Mesenchymal stem cell (in vitro differentiated cells and primary cell): Measurements from ENCODE around the gene REV1.

Experiments
- DNase-seq: peaks from one replicate; pipeline ENCODE4 v3.0.0-alpha.2; 2013
- H2AFZ ChIP-seq: one replicate; pipeline ENCODE4 v1.6.1; 2013; ENCODE audit warnings: low read depth, mild to moderate bottlenecking, control low read depth, inconsistent platforms, low read length, moderate library complexity
- H2AK5ac ChIP-seq: 2 replicates; pipeline ENCODE4 v1.6.1; 2013; ENCODE audit warnings: low read length, moderate library complexity, mild to moderate bottlenecking, inconsistent platforms; ENCODE audit not compliant: severe bottlenecking
- H2BK120ac ChIP-seq: one replicate; pipeline ENCODE4 v1.6.1; 2013; ENCODE audit warnings: low read depth, mild to moderate bottlenecking, inconsistent platforms, low read length, moderate library complexity
- H2BK12ac ChIP-seq, 2 experiments: one replicate each; pipeline ENCODE4 v1.6.1; 2013; ENCODE audit warnings: inconsistent platforms in 2 of 2, low read length in 2 of 2, mild to moderate bottlenecking in 2 of 2, moderate library complexity in 2 of 2, control low read depth in 1 of 2
- H2BK15ac ChIP-seq: one replicate; pipeline ENCODE4 v1.6.1; 2013; ENCODE audit warnings: mild to moderate bottlenecking, low read depth, inconsistent platforms; ENCODE audit not compliant: poor library complexity, severe bottlenecking
- H2BK5ac ChIP-seq: 2 replicates; pipeline ENCODE4 v1.6.1; 2013; ENCODE audit warnings: low read depth, mild to moderate bottlenecking, low read length, control low read depth, inconsistent platforms; ENCODE audit not compliant: poor library complexity, severe bottlenecking
- H3K14ac ChIP-seq, 2 experiments: one replicate each; pipeline ENCODE4 v1.6.1; 2013; ENCODE audit warnings: inconsistent platforms in 2 of 2, low read length in 2 of 2, control low read depth in 1 of 2, mild to moderate bottlenecking in 1 of 2, moderate library complexity in 1 of 2
- H3K18ac ChIP-seq, 2 experiments: one replicate each; pipeline ENCODE4 v1.6.1; 2013; ENCODE audit warnings: inconsistent platforms in 2 of 2, low read length in 2 of 2, control low read depth in 1 of 2, low read depth in 1 of 2, mild to moderate bottlenecking in 1 of 2
- H3K23ac ChIP-seq, 2 experiments: one replicate each; pipeline ENCODE4 v1.6.1; 2013; ENCODE audit warnings: inconsistent platforms in 2 of 2, low read length in 2 of 2, mild to moderate bottlenecking in 2 of 2, moderate library complexity in 2 of 2, control low read depth in 1 of 2
- H3K27ac ChIP-seq: 2 replicates; pipeline ENCODE4 v1.5.1; 2013; ENCODE audit warnings: mild to moderate bottlenecking, moderate library complexity, low read length, control low read depth, inconsistent platforms; ENCODE audit not compliant: poor library complexity, severe bottlenecking
- H3K27me3 ChIP-seq, 2 experiments: 2 replicates each; pipeline versions ENCODE4 v1.6.1 to v1.7.0; 2013; ENCODE audit warnings: low read length in 2 of 2, mild to moderate bottlenecking in 2 of 2, moderate library complexity in 2 of 2, control low read depth in 1 of 2, inconsistent platforms in 1 of 2; ENCODE audit not compliant: control insufficient read depth in 1 of 2, insufficient read depth in 1 of 2
- H3K36me3 ChIP-seq, 2 experiments: 2 replicates each; pipeline versions ENCODE4 v1.6.1 to v1.7.0; 2013; ENCODE audit warnings: low read length in 2 of 2, control low read depth in 1 of 2, inconsistent platforms in 1 of 2, low read depth in 1 of 2, mild to moderate bottlenecking in 1 of 2; ENCODE audit not compliant: insufficient read depth in 2 of 2, control insufficient read depth in 1 of 2
- H3K4ac ChIP-seq, 2 experiments: one replicate each; pipeline ENCODE4 v1.6.1; 2013; ENCODE audit warnings: inconsistent platforms in 2 of 2, low read length in 2 of 2, mild to moderate bottlenecking in 2 of 2, moderate library complexity in 2 of 2, control low read depth in 1 of 2, low read depth in 1 of 2
- H3K4me1 ChIP-seq: 2 replicates; pipeline ENCODE4 v1.6.1; 2013; ENCODE audit warnings: low read depth, low read length, control low read depth; ENCODE audit not compliant: control insufficient read depth, insufficient read depth
- H3K4me2 ChIP-seq: 2 replicates; pipeline ENCODE4 v1.6.1; 2013; ENCODE audit warnings: low read length, mild to moderate bottlenecking, inconsistent platforms; ENCODE audit not compliant: poor library complexity, severe bottlenecking
- H3K4me3 ChIP-seq, 2 experiments: 2 replicates each; pipeline versions ENCODE4 v1.5.1 to v1.7.0; 2013; ENCODE audit warnings: low read length in 2 of 2, mild to moderate bottlenecking in 2 of 2, control low read depth in 1 of 2, low read depth in 1 of 2; ENCODE audit not compliant: insufficient read depth in 1 of 2
- H3K79me1 ChIP-seq: replicated peaks from 2 replicates; pipeline ENCODE4 v1.6.1; 2013; ENCODE audit warnings: mild to moderate bottlenecking, control low read depth, low read length, inconsistent platforms; ENCODE audit not compliant: poor library complexity, severe bottlenecking
- H3K9ac ChIP-seq: 2 replicates; pipeline ENCODE4 v1.7.0; 2013; ENCODE audit warnings: mild to moderate bottlenecking, low read length, moderate library complexity
- H3K9me3 ChIP-seq: 2 replicates; pipeline ENCODE4 v1.7.0; 2013; ENCODE audit warnings: mild to moderate bottlenecking, low read length; ENCODE audit not compliant: control insufficient read depth
- H4K8ac ChIP-seq: one replicate; pipeline ENCODE4 v1.6.1; 2013; ENCODE audit warnings: inconsistent platforms, mild to moderate bottlenecking, low read length, moderate library complexity
- H4K91ac ChIP-seq: one replicate; pipeline ENCODE4 v1.6.1; 2013; ENCODE audit warnings: mild to moderate bottlenecking, low read length, inconsistent platforms
- WGBS: methylation state at CpG from one replicate; pipeline ENCODE4 v1.1.7; 2013; ENCODE audit warnings: mixed read lengths; 5-methylcytosine and 5-hydroxymethylcytosine counted together

REV1 gene

DNA sequence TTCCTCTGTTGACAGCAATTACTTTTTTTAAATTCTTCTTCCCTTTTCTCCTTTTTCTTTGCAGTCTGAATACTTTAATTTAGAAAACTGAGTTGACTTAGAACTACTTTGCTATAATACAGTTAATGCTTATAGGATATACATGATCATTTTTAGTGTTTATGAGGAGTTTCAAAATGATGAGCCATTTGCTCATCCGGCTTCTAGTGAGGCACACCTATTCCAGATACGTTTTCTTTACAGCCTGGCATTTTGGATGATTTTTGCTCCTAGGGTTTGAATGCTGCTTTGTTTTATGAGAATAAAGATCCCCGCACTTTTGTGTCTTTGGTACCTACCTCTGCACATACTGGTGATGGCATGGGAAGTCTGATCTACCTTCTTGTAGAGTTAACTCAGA is 99.9 kb downstream of the REV1 start:
- Histone ChIP-seq H2BK15ac (no peak overlapping the region), H3K14ac (no peak overlapping the region), H3K4ac (no peak overlapping the region), H3K18ac (no peak overlapping the region), H3K9me3 (no peaks in the 10 kb centered on the region), H3K79me1 (peaks cover 13% of the 10 kb centered on the region), H3K27ac (no peak overlapping the region), H4K8ac (no peak overlapping the region), H3K27me3 (no peaks in the 10 kb centered on the region), H2BK5ac (no peak overlapping the region), H2BK12ac (no peak overlapping the region), H2BK120ac (no peak overlapping the region), H3K4me3 (no peak overlapping the region), H3K23ac (no peak overlapping the region), H3K36me3 (peaks cover 7 to 60% of the 10 kb centered on the region in 2 experiments), H3K4me2 (no peak overlapping the region), H4K91ac (no peak overlapping the region), H2AFZ (no peak overlapping the region), H3K4me1 (no peaks in the 10 kb centered on the region), H2AK5ac (no peak overlapping the region), H3K9ac (no peak overlapping the region)
- no peak for DNase-seq
- WGBS: 91% methylated on average over 3 of the region's 3 CpGs

DNA sequence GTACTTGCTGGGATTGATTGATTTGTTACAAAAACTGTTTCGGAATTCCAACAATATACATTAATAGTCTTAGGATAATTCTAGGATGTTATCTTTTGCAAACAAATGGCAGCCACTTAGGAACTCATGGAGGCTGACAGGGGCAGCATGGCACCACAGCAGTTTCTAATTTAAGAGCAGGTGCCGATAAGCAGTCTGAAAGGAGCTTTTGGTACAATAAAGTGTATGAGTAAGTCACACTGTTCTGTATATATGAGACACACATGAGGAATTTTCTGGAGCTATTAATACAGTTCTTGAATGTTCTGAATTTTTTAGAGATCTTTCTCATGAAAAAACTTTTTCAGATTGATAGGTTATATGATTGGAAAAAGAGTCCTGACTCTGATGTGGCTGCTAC is 100.4 kb downstream of the REV1 start:
- Histone ChIP-seq H4K91ac (no peak overlapping the region), H3K9ac (no peak overlapping the region), H3K9me3 (no peaks in the 10 kb centered on the region), H2BK15ac (no peak overlapping the region), H2AK5ac (no peak overlapping the region), H2BK5ac (no peak overlapping the region), H3K4me2 (no peak overlapping the region), H3K79me1 (peaks cover 13% of the 10 kb centered on the region), H4K8ac (no peak overlapping the region), H3K27me3 (no peaks in the 10 kb centered on the region), H3K27ac (no peak overlapping the region), H3K4me1 (no peaks in the 10 kb centered on the region), H3K4me3 (no peak overlapping the region), H3K14ac (no peak overlapping the region), H3K4ac (no peak overlapping the region), H3K23ac (no peak overlapping the region), H3K36me3 (peaks cover 7 to 60% of the 10 kb centered on the region in 2 experiments), H2BK120ac (no peak overlapping the region), H2BK12ac (no peak overlapping the region), H2AFZ (no peak overlapping the region), H3K18ac (no peak overlapping the region)
- WGBS: 10% methylated on average over 1 of the region's 2 CpGs
- peak; percentile 36 for DNase-seq

DNA sequence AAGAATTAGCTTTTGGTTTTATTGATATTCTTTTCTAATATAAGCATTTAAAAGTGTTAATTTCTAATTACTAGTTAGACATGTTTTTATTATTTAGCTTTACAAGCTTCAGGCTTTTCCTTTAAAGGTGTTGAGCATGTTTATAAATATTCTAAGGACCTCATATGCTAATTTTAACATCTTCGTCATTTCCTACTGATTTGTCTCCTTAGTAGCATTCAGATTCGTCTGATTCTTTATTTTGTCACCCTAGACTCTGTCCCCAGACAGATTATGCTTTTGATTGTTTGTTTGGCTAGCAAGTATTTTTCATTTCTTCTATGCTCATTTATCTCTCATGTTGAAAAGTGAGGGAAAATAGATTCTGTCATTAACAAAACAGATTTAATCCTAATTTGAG is 100.9 kb downstream of the REV1 start:
- Histone ChIP-seq H2BK15ac (no peak overlapping the region), H3K36me3 (peaks cover 7 to 58% of the 10 kb centered on the region in 2 experiments), H2BK120ac (no peak overlapping the region), H2BK12ac (no peak overlapping the region), H4K91ac (no peak overlapping the region), H3K4me1 (no peaks in the 10 kb centered on the region), H3K79me1 (peaks cover 15% of the 10 kb centered on the region), H3K14ac (no peak overlapping the region), H2BK5ac (no peak overlapping the region), H3K27me3 (no peaks in the 10 kb centered on the region), H3K27ac (no peak overlapping the region), H3K4me2 (no peak overlapping the region), H3K9ac (no peak overlapping the region), H3K9me3 (no peaks in the 10 kb centered on the region), H3K4me3 (no peak overlapping the region), H3K18ac (no peak overlapping the region), H3K23ac (no peak overlapping the region), H4K8ac (no peak overlapping the region), H2AFZ (no peak overlapping the region), H3K4ac (no peak overlapping the region), H2AK5ac (no peak overlapping the region)
- no peak for DNase-seq
- no CpG with 5 or more reads among the region's 2 CpGs for WGBS

DNA sequence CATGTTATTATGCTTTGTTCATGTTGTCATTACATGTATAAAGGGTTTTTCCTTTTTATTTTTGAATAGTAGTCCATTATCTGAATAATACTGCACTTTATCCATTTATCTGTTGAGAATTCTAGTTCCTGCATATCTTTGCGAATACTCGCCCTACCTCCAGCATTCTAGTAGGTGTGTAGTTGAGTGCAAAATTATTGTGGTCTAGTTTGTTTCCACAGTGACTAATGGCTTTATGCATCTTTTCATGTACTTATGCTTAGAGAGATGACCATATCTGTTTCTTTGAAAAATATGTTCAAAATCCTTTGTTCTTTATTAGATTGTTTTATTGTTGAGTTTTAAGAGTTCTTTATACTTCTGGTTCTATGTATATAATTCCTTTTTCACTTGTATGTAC is 103.8 kb downstream of the REV1 start:
- Histone ChIP-seq H2BK5ac (no peak overlapping the region), H2BK120ac (no peak overlapping the region), H3K79me1 (peaks cover 14% of the 10 kb centered on the region), H3K36me3 (peaks cover 5 to 62% of the 10 kb centered on the region in 2 experiments), H3K9me3 (peaks cover 3% of the 10 kb centered on the region), H3K9ac (no peak overlapping the region), H3K4me1 (no peaks in the 10 kb centered on the region), H3K27ac (no peak overlapping the region), H3K4me2 (no peak overlapping the region), H2AFZ (no peak overlapping the region), H2BK15ac (no peak overlapping the region), H2BK12ac (no peak overlapping the region), H2AK5ac (no peak overlapping the region), H3K14ac (no peak overlapping the region), H3K27me3 (no peaks in the 10 kb centered on the region), H3K4ac (no peak overlapping the region), H4K91ac (no peak overlapping the region), H3K18ac (no peak overlapping the region), H3K23ac (no peak overlapping the region), H3K4me3 (no peak overlapping the region), H4K8ac (no peak overlapping the region)
- WGBS: 100% methylated on average over 2 of the region's 2 CpGs
- DNase-seq: no peak
